B cell (primary cell): ENCODE measurements around the gene PPT1. TPM values are rescaled to one million over a fixed set of nuclear protein-coding genes. Genes with fewer than 3 reads are reported as not detected.

Experiments used
- ATAC-seq: fragments of 200-7000 bp; cut with Tn5 transposase; one replicate; pipeline ENCODE4 v1.10.0; 2021; ENCODE audit warnings: low read depth, mild to moderate bottlenecking, moderate number of reproducible peaks, moderate library complexity
- CTCF ChIA-PET: fragments of 350-600 bp; sonication (Branson Sonifier 250); formaldehyde crosslinking; loops from one replicate; lab custom pipeline; 2021; ENCODE audit warnings: antibody characterized with exemption, inconsistent platforms; lab: Charles Lee
- POLR2A ChIA-PET: fragments of 350-600 bp; sonication (Branson Sonifier 250); formaldehyde crosslinking; loops from one replicate; lab custom pipeline; 2021; ENCODE audit warnings: antibody characterized with exemption; lab: Charles Lee
- DNase-seq: peaks from one replicate; pipeline ENCODE4 v3.0.0; 2013
- H2AFZ ChIP-seq: 2 replicates; pipeline ENCODE4 v1.6.1; 2012; ENCODE audit warnings: mild to moderate bottlenecking, low read depth, low read length; ENCODE audit not compliant: insufficient read depth, poor library complexity, severe bottlenecking
- H3K27ac ChIP-seq, 2 donors: 1 replicate in 1 of 2; 2 replicates in 1 of 2; pipeline ENCODE4 v1.5.1; 2012 to 2013; ENCODE audit warnings: low read length in 2 of 2, mild to moderate bottlenecking in 2 of 2, moderate library complexity in 1 of 2
- H3K27me3 ChIP-seq, 4 experiments: fragments of 200-600 bp in 1 of 4; sonication (generic) in 1 of 4; replicated peaks in 1 of 4; 1 replicate in 2 of 4; 2 replicates in 2 of 4; pipeline versions ENCODE4 v1.6.1 to v1.7.0; 2013 to 2016; ENCODE audit warnings: low read length in 3 of 4, mild to moderate bottlenecking in 2 of 4, mixed read lengths in 1 of 4, moderate library complexity in 1 of 4; ENCODE audit not compliant: insufficient read depth in 4 of 4, control insufficient read depth in 3 of 4; ENCODE audit errors: control extremely low read depth in 1 of 4
- H3K36me3 ChIP-seq, 2 experiments: replicated peaks in 1 of 2; 1 replicate in 1 of 2; 2 replicates in 1 of 2; pipeline versions ENCODE4 v1.6.1 to v1.7.1; 2013; ENCODE audit warnings: low read length in 1 of 2; ENCODE audit not compliant: insufficient read depth in 2 of 2, control insufficient read depth in 1 of 2; ENCODE audit errors: control extremely low read depth in 1 of 2, extremely low read depth in 1 of 2
- H3K4me1 ChIP-seq, 2 donors: fragments of 200-600 bp in 1 of 2; sonication (generic) in 1 of 2; 1 replicate in 1 of 2; 2 replicates in 1 of 2; pipeline versions ENCODE4 v1.5.1 to v1.6.1; 2013 to 2017; ENCODE audit warnings: low read length in 2 of 2; ENCODE audit not compliant: control insufficient read depth in 2 of 2, insufficient read depth in 2 of 2
- H3K4me2 ChIP-seq: replicated peaks from 2 replicates; pipeline ENCODE3; 2012; ENCODE audit warnings: mild to moderate bottlenecking, low read depth, low read length; ENCODE audit not compliant: poor library complexity, severe bottlenecking
- H3K4me3 ChIP-seq, 5 experiments: fragments of 200-600 bp in 1 of 5; sonication (generic) in 1 of 5; 1 replicate in 3 of 5; 2 replicates in 2 of 5; pipeline versions ENCODE4 v1.5.1 to v1.7.0; 2011 to 2016; ENCODE audit warnings: low read length in 4 of 5, mild to moderate bottlenecking in 4 of 5, low read depth in 2 of 5, control low read depth in 1 of 5, moderate library complexity in 1 of 5; ENCODE audit not compliant: insufficient read depth in 1 of 5; ENCODE audit errors: control extremely low read depth in 1 of 5, extremely low read depth in 1 of 5
- H3K79me2 ChIP-seq: fragments of 200-600 bp; sonication (generic); one replicate; pipeline ENCODE4 v1.6.0; 2016; ENCODE audit warnings: low read length; ENCODE audit not compliant: control insufficient read depth, insufficient read depth
- H3K9ac ChIP-seq: fragments of 200-600 bp; sonication (generic); 2 replicates; pipeline ENCODE4 v1.6.1; 2017; ENCODE audit warnings: mild to moderate bottlenecking, low read length, moderate library complexity
- H3K9me3 ChIP-seq, 3 donors: one replicate each; pipeline versions ENCODE4 v1.6.1 to v1.7.1; 2013; ENCODE audit warnings: low read length in 2 of 3; ENCODE audit not compliant: control insufficient read depth in 2 of 3, insufficient read depth in 1 of 3; ENCODE audit errors: control extremely low read depth in 1 of 3
- H4K20me1 ChIP-seq: 2 replicates; pipeline ENCODE4 v1.6.0; 2012; ENCODE audit warnings: mild to moderate bottlenecking, low read length; ENCODE audit not compliant: insufficient read depth, control insufficient read depth, poor library complexity, severe bottlenecking
- H3K27ac Mint-ChIP-seq: one replicate; pipeline ENCODE4 v1.8.0; 2021; ENCODE audit warnings: mixed read lengths
- H3K27me3 Mint-ChIP-seq: one replicate; pipeline ENCODE4 v1.8.0; 2021; ENCODE audit warnings: mixed read lengths
- H3K4me1 Mint-ChIP-seq: one replicate; pipeline ENCODE4 v1.8.0; 2021; ENCODE audit warnings: mixed read lengths
- H3K4me3 Mint-ChIP-seq: one replicate; pipeline ENCODE4 v1.8.0; 2021; ENCODE audit warnings: mixed read lengths
- H3K9me3 Mint-ChIP-seq: one replicate; pipeline ENCODE4 v1.8.0; 2022; ENCODE audit warnings: mixed read lengths; ENCODE audit not compliant: insufficient read depth
- EZH2 ChIP-seq: IDR thresholded peaks from 2 replicates; pipeline ENCODE4 v1.6.1; 2012; ENCODE audit warnings: borderline replicate concordance, low read depth, mild to moderate bottlenecking, moderate library complexity, low read length; ENCODE audit not compliant: insufficient read depth, poor library complexity, severe bottlenecking
- WGBS: methylation state at CpG from one replicate; pipeline ENCODE4 v1.1.5; 2013; ENCODE audit warnings: missing lambda C conversion rate; ENCODE audit not compliant: insufficient coverage; 5-methylcytosine and 5-hydroxymethylcytosine counted together
- intact Hi-C: fragments of 100-400 bp; cut with micrococcal nuclease; formaldehyde crosslinking; loops from one replicate; pipeline ENCODE4 v1.10.0; 2022
- polyA plus RNA-seq: library from polyadenylated mRNA; depleted of rRNA; stranded (reverse); fragments of >200 nt; gene quantifications from 2 replicates; pipeline ENCODE4 v1.2.3, GENCODE V29; 2012
- total RNA-seq, 2 donors: library from RNA; stranded (reverse); fragments of 120-200 nt in 1 of 2; gene quantifications; 1 replicate in 1 of 2; 2 replicates in 1 of 2; pipeline versions ENCODE4 v1.2.3 to v1.2.4, GENCODE V29; 2013 to 2022
- TF ChIP-seq, protein P1 (sequence below): fragments of 200-600 bp; IDR thresholded peaks from one replicate; pipeline ENCODE4 v1.8.0; 2022; ENCODE audit warnings: antibody characterized with exemption, mild to moderate bottlenecking

The PPT1 gene
- total and polyA plus RNA-seq, 2 donors (not counting 1 experiment from before 2014, with no cell fraction given) = 10.4 to 38.2 TPM

DNA sequence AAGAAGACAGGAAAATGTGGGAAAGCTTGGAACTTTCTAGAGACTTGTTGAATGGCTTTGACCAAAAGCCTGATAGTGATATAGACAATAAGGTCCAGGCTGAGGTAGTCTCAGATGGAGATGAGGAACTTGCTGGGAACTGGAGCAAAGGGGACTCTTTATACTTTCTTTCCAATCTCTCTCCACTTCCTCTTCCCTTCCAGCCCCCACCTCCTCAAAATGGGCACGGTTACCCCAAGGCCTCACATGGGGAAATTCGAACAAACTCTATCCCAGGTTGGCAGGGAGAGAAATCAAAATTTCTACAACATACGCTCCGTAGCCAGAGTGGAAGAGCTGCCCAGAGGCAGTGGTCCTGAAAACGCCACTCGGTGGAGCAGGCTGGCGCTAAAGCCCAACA lies 15.2 kb downstream of the PPT1 start:
- H3K9me3 Mint-ChIP-seq = no peaks in the 10 kb centered on the region
- intact Hi-C loops = no loop called here
- POLR2A ChIA-PET = no interaction called here
- Histone ChIP-seq H4K20me1 (no peaks in the 10 kb centered on the region), H3K4me2 (no peak overlapping the region), H3K4me3 (no peak overlapping the region), H3K36me3 (peaks cover 6 to 42% of the 10 kb centered on the region in 2 experiments), H3K9me3 (no peaks in the 10 kb centered on the region), H3K4me1 (peaks cover 0 to 12% of the 10 kb centered on the region in 2 donors), H3K9ac (no peak overlapping the region), H3K79me2 (peaks cover 4% of the 10 kb centered on the region), H2AFZ (no peak overlapping the region), H3K27me3 (no peaks in the 10 kb centered on the region), H3K27ac (no peak overlapping the region)
- CTCF ChIA-PET = interaction anchor here (0.7 to 13.3 kb wide), 5 partner anchors 20 to 323 kb away, joined by 3 to 111 read pairs (median 4); no protein-coding TSS in a partner anchor
- TF ChIP-seq, protein P1, sequence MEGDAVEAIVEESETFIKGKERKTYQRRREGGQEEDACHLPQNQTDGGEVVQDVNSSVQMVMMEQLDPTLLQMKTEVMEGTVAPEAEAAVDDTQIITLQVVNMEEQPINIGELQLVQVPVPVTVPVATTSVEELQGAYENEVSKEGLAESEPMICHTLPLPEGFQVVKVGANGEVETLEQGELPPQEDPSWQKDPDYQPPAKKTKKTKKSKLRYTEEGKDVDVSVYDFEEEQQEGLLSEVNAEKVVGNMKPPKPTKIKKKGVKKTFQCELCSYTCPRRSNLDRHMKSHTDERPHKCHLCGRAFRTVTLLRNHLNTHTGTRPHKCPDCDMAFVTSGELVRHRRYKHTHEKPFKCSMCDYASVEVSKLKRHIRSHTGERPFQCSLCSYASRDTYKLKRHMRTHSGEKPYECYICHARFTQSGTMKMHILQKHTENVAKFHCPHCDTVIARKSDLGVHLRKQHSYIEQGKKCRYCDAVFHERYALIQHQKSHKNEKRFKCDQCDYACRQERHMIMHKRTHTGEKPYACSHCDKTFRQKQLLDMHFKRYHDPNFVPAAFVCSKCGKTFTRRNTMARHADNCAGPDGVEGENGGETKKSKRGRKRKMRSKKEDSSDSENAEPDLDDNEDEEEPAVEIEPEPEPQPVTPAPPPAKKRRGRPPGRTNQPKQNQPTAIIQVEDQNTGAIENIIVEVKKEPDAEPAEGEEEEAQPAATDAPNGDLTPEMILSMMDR = no peak
- TF ChIP-seq EZH2 = no peak
- DNase-seq (no peak), ATAC-seq (no peak)
- WGBS = 83% methylated on average over 1 of the region's 7 CpGs
- no peak overlapping the region for H3K27ac Mint-ChIP-seq
- H3K4me1 Mint-ChIP-seq = peaks cover 19% of the 10 kb centered on the region
- no peak overlapping the region for H3K4me3 Mint-ChIP-seq
- H3K27me3 Mint-ChIP-seq = no peaks in the 10 kb centered on the region

DNA sequence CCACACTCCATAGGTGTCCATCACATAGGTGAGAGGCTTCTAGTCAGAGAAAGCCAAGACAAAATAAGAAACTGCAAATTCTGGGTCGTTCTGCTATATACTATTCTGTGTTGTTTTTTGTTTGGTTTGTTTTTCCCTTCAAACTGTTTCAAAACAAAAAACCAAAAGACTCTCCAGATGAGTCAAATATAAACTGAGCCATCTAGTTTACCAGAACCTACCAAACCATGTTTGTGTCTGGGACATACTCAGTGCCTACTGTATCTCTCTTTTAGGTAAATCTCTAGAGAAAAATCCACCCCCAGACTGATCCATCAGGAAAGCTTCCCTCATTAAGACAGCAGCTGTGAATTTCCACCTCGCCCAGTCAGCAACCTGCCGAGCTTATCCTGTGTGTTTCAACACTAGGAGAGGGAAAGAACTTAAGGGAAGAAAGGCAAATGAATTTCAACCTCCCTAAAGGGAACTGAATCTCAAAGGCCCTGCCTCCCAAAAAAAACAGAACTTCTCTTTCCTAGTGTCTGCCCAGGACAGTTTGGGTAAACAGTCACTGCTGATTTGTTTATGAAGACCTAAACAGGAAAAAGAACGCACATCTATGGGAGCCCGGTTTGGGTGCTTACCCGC lies 17.2 kb downstream of the PPT1 start:
- H3K79me2 ChIP-seq = peaks cover 8% of the 10 kb centered on the region
- intact Hi-C loops = loop anchor here (2.0 kb wide), 2 partner anchors 15 to 325 kb away; no protein-coding TSS in a partner anchor
- H3K9me3 Mint-ChIP-seq = no peaks in the 10 kb centered on the region
- peak overlapping the region in 1 of 2 donors; percentile 34 for H3K27ac ChIP-seq
- ChIA-PET CTCF (interaction anchor here (1.1 to 13.3 kb wide), 5 partner anchors 8 to 260 kb away, joined by 4 to 111 read pairs (median 10); no protein-coding TSS in a partner anchor), POLR2A (no interaction called here)
- H3K27ac Mint-ChIP-seq = no peak overlapping the region
- ATAC-seq = no peak
- no peaks in the 10 kb centered on the region for H4K20me1 ChIP-seq
- H3K4me1 ChIP-seq = peaks cover 8 to 20% of the 10 kb centered on the region in 2 donors
- WGBS = 86% methylated on average over 2 of the region's 6 CpGs
- no peak overlapping the region for H3K4me3 ChIP-seq
- H3K9ac ChIP-seq = no peak overlapping the region
- H3K36me3 ChIP-seq = peaks cover 5 to 39% of the 10 kb centered on the region in 2 experiments
- H2AFZ ChIP-seq = no peak overlapping the region
- no peak for DNase-seq
- TF ChIP-seq EZH2 = no peak
- TF ChIP-seq, protein P1 = no peak
- H3K4me2 ChIP-seq = no peak overlapping the region
- H3K4me1 Mint-ChIP-seq = peaks cover 20% of the 10 kb centered on the region
- H3K9me3 ChIP-seq = no peaks in the 10 kb centered on the region
- no peaks in the 10 kb centered on the region for H3K27me3 Mint-ChIP-seq
- no peaks in the 10 kb centered on the region for H3K27me3 ChIP-seq
- H3K4me3 Mint-ChIP-seq = no peak overlapping the region
